Stimulated activated CD8-positive, alpha-beta memory T cell treated with anti-CD3 and anti-CD28 coated beads, Interleukin-15, amount 100 ng/mL, for 24 hours (primary cell): ENCODE data around the gene CD59.
"Not testable (repeated sequence)": the region's sequence is repeated elsewhere in the genome, so short reads cannot be mapped to it uniquely, and the experiment has no call there.

Source experiments
- DNase-seq: peaks from one replicate; pipeline ENCODE4 v3.0.0-alpha.2; 2020; ENCODE audit warnings: low read depth

Gene CD59

DNA sequence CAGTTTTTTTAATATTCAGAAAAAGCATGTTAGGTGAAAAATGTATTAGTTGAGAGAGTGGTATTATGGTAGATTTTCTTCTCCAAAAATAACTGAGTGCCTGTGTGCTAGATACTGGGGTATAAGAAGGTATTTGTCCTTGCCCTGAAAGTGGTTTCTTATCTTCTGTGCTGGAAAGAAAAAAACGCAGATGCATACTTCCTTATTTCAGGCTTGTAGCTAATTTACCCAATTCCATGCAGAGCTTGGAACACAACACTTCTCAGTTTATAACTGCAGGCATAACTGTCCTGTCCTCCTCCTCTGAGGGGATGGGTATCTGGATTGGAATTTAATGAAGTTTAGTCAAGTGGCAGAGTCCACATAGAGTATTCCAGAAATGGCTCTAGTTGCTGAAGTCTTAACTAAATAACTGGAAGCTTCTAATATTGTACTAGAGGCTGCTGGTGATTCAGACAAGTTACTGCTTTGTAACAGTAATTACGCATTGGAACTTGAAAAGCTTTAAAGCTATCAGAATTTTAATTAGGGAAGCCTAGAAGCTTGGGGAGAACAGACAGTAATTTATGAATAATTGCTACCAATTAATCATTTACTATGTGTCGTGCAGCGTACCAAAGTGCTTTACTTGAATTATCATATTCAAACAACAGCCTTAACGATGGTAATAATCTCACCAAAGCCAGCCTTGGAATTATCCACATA lies 22.9 kb downstream of the CD59 start:
- no peak for DNase-seq

DNA sequence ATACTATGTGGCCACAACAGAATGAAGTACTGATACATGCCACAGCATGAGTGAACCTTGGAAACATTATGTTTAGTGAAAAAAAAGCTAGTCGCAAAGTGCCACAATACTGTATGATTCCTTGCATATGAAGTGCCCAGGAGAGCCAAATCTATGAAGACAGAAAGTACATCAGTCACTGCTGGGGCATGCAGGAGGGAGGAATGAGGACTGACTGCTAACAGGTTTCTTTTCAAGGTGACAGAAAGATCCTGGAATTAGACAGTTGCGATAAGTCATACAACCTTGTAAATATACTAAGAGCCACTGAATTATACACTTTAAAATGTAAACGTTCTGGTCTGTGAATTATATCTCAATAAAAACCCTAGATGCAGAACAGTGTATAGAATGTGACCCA lies 23.8 kb downstream of the CD59 start:
- no peak for DNase-seq

DNA sequence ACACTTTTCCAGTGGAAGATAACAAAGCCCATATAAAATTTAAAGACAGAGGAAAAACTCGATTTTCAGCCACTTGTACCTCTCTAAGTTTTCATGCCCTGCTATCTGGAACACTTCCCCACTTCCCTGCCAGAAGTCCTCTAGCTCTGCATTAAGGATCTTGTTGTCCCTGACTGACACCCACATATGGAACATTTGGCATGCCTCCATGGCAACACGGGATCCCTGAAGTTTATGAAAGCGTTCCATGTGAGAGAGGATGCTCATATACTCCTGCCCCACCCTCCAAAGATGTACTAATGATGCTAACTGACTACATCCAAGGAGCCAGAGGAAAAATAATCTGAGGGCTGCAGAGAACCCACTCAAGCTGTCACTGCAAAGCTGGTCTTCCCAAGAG lies 26.8 kb downstream of the CD59 start:
- DNase-seq = no peak

DNA sequence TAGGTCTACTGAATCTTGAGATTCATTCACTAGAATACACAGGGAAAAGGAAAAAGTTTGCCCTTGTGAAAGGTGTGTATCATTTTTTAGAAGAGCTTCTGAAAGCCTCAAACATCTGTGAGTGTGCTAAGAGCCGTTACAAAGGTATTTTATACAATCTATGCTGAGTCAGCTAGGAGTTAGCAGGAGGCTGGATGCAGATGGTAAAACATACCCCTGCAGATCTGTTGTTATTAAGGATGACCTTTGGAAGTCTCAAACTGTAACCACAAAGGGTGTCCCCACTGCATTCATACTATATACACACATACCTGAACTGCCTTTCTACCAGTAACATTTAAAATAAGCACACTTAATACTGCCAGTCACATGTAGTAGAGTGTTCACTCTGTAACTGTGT lies 27.2 kb downstream of the CD59 start:
- DNase-seq = no peak

DNA sequence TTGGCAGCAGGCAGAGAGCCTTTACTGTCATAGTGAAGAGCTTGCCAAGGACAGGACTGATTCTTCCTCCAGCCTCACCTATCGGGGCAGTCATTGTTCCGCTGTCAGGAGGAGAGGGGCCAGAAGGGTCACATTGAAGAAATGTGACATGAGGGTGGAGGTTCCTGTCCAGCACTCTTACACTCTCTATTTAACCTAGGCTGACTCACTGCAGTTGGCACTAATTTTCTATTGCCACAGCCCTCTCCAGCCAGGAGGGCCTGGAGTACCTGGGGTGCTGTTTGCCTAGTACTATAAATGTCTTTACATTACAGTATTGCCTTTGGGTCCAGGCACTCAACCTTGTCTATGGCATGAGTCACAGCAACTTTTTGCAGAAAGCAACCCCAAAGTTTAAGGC lies 28.4 kb downstream of the CD59 start:
- DNase-seq = not testable (repeated sequence)

DNA sequence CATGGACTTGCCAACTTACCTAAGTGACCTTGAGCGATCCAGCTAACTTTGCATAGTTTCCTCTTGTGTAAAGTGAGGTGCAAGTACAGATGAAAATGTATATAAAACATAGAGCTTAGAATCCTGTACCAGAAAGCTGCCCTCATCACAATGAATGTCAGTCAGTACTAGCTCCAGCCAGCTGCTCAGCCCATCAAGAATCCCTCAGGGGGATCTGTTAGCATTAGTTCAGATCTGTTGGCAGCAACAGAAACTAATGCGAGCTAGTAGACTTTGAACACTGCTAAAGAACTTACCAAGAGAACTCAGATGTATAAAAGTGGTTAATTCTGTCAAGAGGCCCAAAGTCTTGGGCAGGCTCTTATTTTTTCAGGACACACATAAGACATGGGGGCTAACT lies 29.3 kb downstream of the CD59 start:
- DNase-seq = no peak

DNA sequence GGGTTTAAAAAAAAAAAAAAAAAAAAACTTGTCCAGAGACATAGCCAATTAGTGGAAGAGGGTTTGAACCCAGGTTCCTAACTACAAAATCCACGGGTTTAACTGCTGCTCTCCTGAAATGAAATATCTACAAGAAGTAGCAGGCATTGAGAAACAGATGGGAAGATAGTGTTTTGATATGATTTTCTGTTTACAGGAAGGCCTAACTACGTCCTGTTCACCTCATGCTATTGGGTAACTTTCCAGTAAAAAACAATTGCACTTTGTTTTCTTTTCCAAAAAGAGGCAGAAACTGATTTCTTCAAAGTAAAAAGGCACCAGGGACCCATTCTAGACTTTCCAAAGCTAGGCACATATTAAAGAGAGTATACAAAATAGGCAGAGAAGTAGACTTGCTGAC lies 29.7 kb downstream of the CD59 start:
- DNase-seq = no peak

DNA sequence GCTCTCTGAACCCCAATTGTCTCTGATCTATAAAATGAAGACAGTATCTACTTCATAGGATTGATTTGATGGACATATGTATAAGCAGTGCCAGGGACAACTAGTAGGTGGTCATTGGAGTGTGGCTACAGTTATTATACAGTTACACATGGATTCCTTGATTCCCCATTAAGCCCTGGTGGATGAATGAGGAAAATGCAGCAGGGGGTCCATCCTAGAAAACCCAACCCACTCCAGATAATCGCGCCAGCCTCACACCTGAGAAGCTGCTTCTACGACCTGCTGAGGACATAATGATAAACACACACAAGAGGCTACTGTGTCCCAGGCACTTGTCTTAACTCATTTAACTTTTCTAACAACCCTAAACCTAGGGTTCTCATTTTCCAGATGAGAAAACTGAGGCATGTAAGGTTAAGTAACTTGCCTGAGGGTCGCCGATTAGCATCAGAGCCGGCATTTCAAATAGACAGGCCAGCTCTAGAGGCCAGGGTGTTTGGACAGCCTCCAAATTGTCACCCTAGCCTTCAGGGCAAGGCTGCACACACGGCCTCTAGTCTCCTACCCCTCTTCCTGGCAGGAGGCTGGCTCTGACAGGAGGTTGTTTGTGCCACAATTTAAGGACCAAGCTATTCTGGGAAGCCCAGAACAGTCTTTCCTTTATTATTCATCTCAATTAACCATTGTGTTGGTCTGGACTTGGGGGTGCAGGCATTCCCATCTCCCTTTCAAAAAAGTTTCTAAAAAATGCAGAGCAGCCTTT lies 31.8 kb downstream of the CD59 start:
- no peak for DNase-seq

DNA sequence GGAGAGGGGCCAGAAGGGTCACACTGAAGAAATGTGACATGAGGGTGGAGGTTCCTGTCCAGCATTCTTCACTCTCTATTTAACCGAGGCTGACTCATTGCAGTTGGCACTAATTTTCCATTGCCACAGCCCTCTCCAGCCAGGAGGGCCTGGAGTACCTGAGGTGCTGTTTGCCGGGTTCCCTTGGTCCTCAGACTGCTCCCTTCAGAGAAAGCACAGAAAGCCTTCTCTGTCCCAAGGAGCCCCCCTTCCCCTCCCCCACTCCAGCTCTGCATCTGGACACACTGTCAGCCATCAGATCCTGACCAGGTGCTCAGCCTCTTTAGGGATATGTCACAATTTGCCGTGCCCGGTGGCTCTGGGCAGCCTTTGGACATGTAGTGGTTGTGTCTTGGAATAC lies 32.4 kb downstream of the CD59 start:
- DNase-seq = no peak

DNA sequence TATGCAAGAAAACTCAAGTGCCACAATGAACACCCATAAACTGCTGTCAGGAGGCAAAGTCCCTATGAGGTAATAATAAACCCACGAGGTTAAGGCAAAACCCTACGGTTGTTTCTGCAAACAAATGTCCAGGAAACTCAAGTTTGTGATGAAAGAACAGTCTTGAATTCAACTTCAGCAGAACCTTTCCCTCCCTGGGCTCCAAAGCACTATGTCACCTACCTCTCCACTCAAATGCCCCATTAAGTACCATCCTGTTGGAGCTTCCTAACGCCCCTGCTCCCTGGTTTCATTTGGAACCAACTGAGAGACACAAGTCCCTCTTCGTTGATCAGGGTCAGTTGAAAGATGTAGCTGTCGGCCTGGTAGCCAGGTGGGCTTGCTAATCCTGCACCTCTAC lies 33.0 kb downstream of the CD59 start:
- no peak for DNase-seq

DNA sequence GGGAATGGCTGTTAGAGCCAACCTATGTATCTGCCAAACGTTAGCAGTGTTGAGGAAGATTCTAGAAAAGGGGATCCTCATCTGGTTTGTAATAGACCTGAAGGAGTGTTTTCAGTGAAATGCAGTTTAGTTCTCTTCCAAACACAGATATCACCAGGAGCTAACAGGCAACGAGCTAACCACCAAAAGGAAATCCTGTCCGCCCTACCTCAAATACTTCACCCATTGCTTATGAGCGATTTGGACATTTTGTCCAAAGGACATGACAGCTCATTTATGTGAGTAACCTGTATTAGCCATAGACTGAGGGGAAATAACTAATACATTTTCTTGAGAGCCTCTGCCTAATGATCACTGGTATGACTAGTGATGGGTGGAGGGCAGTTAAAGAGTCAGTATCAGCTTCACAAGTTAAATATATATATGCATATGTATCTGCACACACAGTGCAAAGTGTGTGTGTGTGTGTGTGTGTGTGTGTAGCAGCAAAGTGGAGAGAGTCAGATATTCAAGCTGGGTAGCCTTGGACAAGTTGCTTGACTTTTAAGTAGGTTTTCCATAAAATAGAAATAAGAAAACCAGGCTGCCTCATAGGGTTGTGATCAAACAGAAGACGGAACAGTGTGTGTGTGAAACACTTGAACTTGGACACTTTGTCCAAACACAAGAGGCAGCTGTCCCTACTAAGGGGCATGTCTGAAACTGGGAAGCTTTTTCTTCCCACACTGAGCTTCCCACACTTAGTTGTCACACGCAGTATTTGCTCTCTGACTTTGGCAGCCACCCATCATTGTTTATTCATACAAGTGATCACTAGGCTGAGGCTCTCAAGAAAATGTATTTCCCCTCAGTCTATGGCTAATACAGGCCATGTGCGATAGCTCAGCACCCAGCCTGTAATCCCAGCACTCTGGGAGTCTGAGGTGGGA lies 34.7 kb downstream of the CD59 start:
- no peak for DNase-seq

DNA sequence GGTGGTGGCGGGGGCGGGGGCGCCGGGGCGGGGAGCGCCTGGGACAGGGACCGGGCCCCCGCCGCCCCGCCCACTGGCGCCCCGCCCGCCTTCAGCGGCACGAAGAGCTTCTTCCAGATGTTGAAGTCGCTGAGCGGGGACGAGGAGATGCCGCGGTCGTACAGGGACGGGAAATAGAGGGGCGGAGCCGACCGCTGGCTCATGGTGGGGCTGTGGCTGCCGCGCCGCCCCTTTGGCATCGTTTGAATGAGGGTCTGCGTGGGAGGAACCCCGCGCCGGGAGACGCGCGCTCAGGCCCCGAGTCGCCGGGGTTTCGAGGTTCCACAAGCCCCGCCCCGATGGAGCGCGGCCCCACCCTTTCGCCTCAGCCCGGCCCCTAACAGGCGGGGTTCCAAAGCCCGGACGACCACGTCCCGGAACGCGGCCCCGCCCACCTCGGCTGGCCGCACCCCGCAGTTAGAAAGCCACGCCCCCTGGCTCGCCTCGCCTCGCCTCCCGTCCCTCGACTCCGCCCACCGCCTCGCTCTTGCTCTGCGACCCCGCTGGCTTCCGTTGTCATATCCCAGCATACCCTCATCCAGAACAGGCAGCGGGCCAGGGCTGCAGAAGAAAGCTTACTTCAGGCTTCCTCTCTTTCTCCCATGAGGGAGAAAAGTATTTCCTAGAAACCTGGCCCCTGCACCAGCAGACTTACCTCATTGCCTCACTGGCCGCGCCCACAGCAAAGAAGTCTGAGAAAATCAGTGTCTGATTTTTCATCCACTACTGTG lies 35.5 kb downstream of the CD59 start, which contains the start of gene C11orf91:
C11orf91 (minus strand) TSS at position 325 of the 770 bp plus-strand sequence; CDS start at position 239, 86 bp downstream.
- DNase-seq = peak; percentile 91

DNA sequence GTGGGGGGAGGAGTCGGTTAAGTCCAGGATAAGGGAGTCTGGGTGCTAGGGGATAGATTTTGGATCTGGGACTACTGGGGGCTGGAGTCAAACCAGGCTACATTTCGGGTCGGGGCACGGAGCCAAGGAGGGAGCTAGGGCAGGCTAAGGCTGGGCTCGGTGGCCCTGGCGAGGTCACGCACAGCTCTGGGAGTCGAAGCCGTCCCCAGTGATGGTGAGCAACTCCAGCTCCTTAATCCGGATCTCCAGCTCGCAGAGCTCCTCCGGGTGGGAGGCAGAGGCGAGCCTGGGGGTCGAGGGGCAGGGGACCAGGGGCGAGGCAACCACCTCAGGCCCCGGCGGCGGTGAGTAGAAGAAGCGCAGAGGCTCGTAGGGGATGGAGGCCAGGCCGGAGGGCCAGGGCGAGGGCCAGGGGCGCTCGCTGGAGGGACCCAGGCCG lies 36.1 kb downstream of the CD59 start:
- DNase-seq = no peak

DNA sequence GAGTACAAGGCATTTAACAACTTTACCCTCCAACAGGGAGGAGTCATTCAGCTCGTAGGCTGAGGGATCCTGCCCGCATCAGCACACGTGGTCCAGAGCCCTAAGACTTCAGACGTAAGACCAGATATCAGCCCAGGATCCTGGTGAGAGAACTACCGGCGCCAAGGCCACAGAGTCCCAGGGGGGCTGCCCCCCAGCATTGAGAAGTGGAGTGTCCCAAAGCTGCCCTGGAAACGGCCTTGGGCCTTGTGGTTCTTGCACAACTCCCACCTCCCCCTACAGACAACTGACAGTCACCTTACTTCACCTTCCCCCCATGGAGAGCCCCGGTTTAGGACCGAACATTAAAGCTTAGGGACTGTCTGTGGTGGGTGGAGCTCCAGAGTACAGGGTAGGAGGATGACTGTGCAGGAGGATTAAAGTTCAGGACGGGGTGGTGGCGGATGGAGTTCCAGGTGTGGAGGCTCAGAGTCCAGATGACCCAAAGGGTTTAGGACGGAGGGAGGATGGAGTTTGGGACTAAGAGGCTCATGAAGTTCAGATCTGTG lies 36.6 kb downstream of the CD59 start:
- DNase-seq = no peak

DNA sequence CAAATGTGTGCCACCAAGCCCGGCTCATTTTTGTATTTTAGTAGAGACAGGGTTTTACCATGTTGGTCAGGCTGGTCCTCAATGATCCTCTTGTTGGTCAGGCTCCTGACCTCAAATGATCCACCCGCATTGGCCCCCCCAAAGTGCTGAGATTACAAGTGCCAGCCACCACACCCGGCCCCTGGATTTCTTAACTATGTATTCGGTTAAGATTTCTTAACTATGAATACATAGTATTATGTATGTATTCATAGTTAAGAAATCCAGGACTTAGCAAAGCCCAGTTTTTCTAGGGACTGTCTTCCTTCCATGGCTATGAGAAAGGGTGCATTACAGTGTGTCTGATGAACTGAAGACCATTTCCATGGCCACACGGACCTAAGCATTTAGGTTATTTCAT lies 37.3 kb downstream of the CD59 start:
- DNase-seq = no peak

DNA sequence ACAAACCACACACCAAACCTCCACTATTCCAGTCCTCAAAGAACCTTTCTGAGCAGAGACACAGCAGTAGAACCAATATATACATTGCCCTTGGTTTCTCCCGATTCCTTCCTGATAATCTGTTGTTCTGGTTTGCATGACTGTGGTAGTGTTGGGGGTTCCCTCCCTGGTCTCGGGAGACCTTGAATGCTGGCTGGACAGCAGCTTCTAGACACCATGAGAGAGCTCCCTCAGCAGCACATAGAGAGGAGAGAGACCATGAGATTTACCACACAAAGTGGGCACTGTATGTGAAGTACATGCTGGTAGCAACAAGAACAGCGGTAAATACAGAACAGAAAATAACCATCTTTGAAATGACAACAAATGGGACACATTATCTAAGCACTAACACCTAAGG lies 38.2 kb downstream of the CD59 start:
- no peak for DNase-seq

DNA sequence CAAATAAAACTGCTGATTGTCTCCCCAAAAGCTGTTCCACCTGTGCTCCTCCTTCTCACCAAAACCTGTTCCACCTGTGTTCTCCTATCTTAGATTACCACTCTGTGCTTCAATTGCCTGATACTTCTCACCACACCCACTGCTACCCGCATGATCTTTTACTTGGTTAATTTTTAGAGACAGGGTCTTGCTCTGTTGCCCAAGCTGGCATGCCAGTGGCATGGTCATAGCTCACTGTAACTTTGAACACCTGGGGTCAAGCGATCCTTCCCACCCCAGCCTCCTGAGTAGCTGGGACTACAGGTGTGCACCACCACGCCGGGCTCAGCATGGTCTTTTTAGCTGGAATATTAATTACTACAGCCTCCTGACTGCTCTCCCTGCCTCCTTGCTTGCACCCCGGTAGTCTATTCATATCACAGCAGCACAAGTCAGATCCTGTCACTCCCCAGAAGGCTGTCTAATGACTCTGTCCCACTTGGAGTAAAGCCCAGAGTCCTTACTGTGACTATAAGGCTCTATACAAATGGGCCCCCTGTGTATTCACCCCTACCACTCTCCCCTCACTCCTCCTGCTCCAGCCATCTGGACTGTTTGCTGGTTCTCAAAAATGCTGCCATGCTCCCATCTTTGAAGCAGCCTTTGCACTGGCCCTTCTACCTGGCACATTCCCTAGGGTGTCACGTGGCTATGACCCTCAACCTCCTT lies 39.1 kb downstream of the CD59 start:
- no peak for DNase-seq

DNA sequence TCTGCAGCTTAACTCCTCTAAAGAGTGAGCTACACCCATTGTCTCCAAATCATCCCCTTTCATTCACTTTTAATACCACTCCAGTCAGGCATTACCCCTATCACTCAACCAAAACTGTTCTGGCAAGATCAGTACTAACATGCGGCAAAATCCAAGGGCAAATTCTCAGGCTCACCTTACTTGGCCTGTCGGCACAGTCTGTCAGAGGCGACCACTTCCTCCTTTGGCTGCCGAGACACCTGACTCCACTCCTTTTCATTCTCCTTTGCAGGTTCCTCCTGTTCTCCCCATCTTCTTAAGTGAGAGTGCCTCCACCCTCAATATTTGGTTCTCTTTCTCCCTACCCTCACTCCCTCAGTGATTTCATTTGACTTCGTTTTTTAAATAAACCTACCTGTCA lies 39.8 kb downstream of the CD59 start:
- no peak for DNase-seq

DNA sequence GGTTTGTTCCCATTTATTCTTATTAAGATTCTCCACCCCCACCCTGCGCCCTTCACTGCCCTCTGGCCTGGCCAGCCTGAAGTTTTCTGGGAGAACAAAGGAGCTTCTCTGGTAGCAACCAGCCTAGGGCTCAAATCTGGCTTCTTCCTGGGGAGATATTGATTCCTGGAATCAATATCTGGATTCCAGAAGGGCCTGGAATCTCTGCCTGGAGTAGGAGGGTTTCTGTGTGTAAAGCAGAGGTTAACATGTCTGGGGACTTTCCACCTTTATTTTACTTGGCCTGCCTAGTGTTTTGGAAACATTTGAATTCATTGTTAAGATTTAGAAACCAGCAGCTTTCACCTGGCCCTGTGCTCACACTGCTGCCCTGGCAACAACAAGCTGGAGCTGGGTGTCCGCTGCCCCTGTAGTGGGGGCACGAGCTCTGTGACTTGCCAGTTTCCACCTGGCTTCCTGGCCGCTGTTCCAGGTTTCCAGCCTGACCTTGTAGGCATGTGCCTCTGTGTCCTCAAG lies 41.1 kb downstream of the CD59 start:
- DNase-seq = no peak

DNA sequence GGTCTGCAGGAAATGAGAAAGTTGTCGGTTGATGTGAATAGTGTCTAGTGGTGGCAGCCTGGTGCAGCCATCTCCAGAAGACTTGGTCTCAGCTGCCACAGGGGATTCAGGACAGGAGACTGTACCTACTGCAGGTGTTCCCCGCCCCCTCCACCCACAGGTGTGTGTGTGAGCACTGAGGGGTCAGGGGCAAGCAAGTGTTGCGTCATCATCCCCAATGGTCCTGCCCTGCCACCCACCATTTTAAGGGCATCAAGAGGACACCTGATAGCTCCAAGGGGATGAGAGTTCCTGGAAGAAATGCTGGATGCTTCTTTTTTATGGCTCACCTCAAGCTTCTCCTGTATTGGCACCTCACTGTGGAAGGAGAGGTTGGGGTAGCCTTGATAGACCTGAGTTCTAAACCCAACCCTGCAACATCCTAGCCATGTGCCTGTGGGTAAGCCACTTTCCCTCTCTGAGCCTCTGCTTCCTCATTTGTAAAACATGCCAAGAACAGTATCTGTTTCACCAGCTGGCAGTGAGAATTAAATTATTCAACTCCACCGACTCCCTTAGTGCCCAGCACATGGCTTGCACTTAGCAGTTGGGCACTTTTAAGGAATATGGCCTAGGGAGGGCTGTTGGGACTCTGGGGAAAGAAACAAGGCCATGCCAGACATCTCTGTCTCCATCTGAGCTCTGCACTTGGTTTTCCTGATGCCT lies 41.7 kb downstream of the CD59 start:
- no peak for DNase-seq
